GM21619 (cell line): ENCODE measurements around the gene IPO4.

ENCODE experiments used
- ATAC-seq: cut with Tn5 transposase; IDR thresholded peaks from one replicate; pipeline ENCODE4 v1.9.1; 2021; ENCODE audit not compliant: unreplicated experiment

The IPO4 gene

DNA sequence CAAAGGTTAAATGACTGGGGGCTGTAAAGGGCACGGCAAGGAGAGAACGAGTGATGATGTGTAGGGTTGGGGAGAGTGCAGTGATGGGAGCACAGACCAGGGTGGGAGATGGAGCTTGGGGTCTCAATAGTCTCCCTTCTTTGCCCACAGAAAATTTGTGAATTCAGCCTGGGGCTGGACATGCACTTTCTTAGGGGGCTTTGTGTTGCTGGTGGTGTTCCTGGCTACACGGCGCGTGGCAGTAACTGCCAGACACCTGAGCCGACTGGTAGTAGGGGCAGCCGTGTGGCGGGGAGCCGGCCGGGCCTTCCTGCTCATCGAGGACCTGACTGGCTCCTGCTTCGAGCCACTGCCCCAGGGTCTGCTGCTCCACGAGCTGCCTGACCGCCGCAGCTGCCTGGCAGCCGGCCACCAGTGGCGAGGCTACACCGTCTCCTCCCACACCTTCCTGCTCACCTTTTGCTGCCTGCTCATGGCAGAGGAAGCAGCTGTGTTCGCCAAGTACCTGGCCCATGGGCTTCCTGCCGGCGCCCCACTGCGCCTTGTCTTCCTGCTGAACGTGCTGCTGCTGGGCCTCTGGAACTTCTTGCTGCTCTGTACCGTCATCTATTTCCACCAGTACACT is 56.4 kb downstream of the IPO4 start:
- no peak for ATAC-seq

DNA sequence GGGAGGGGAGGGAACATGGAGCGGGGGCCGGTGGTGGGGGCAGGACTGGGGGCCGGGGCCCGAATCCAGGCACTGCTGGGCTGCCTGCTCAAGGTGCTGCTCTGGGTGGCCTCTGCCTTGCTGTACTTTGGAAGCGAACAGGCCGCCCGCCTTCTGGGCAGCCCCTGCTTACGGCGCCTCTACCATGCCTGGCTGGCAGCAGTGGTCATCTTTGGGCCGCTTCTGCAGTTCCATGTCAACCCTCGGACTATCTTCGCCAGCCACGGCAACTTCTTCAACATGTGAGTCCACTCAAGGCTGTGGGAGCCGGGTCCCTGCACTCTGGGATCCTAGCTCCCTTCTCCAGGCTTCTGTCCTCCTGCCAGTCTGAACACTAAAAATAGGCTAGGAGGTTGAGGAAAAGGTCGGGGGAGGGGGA is 57.1 kb downstream of the IPO4 start:
- ATAC-seq, result no peak

DNA sequence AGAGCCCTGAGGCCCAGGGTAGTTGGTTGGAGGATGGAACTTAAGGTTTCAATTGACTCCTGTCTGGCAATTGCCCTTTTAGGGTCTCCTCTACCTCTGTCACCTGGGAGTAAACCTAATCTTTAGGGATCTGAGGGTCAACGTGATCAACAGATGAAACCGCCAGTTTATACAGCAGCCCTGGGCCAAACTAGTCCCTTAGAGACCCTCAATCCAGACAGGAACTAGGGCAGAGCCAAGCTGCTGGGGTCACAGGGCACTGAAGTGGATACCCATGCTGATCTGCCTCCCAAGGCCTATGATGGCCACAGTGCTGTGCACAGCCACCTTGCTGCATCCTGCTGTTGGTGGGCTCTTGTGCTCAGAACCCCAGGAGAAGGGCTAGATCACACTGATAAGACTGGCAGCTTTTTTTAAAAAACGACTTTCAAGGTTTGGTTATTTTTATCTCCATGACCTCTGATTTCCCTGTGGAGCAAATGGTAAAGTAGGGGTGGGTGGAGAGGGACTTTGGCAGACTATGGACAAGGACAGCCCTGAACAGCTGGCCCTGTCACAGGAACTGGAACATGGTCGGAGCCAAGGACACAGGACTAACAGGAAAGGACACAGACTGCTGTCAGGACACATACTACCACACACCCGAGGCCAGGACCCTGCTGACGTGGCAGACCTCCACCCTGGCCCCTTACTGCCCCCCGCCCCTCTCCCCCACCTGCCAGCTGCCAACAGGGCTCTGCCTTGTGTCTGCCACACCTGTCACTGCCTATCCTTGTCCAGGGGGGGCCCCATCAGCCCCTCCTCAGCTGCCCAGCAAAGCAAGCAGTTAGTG is 57.7 kb downstream of the IPO4 start:
- ATAC-seq, result no peak

DNA sequence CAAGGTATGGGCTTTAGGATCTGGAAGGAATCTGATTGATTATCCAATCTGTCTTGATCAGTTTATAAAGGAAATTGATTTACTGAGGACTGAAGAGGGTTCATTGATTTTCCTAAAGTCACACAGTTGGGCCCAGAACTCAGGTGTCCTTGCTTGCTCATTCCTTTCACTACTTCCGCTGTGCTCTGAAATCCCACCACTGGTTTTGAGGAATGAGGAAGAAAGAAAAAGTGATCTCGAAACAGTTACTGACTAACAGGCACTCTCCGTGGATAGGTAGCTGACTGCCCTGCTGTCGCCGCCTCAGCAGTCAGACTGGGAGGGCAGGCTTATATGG is 58.3 kb downstream of the IPO4 start, which contains the start of gene FITM1:
TSS of gene FITM1 (plus strand) at position 280 of the 337 bp plus-strand sequence. CDS start 905 bp downstream, outside the sequence.
- no peak for ATAC-seq
